ENCODE data around the gene KCNN2.

DNA sequence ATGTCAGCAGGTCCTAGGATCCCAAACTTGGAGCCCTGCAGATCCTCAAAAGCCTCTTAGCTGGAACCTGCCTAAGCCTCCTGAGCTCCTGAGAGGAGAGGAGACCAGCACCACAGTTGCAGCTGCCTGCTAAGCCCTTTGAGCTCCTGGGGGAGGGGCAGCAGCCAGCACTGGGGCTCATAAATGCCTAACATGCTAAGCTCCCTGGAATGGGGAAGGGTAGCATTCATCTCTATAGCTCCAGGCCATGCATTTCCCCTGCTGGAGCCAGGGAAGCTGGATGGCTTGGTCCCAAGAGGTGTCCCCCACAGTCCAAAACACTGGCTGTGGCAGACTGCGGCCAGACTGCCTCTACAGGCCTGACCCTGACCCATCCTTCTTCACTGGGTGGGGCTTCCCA lies 182.7 kb downstream of the KCNN2 start:
- TF ChIP-seq, protein P1, sequence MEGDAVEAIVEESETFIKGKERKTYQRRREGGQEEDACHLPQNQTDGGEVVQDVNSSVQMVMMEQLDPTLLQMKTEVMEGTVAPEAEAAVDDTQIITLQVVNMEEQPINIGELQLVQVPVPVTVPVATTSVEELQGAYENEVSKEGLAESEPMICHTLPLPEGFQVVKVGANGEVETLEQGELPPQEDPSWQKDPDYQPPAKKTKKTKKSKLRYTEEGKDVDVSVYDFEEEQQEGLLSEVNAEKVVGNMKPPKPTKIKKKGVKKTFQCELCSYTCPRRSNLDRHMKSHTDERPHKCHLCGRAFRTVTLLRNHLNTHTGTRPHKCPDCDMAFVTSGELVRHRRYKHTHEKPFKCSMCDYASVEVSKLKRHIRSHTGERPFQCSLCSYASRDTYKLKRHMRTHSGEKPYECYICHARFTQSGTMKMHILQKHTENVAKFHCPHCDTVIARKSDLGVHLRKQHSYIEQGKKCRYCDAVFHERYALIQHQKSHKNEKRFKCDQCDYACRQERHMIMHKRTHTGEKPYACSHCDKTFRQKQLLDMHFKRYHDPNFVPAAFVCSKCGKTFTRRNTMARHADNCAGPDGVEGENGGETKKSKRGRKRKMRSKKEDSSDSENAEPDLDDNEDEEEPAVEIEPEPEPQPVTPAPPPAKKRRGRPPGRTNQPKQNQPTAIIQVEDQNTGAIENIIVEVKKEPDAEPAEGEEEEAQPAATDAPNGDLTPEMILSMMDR (IDR thresholded peaks at IDR 0.05; ENCODE audit: low read depth, low read length, missing input control): no peak
- TF ChIP-seq HNF4G (IDR thresholded peaks at IDR 0.05): no peak
